ENCODE data around the gene CDIPT.

- TF ChIP-seq, protein P1, sequence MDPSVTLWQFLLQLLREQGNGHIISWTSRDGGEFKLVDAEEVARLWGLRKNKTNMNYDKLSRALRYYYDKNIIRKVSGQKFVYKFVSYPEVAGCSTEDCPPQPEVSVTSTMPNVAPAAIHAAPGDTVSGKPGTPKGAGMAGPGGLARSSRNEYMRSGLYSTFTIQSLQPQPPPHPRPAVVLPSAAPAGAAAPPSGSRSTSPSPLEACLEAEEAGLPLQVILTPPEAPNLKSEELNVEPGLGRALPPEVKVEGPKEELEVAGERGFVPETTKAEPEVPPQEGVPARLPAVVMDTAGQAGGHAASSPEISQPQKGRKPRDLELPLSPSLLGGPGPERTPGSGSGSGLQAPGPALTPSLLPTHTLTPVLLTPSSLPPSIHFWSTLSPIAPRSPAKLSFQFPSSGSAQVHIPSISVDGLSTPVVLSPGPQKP (IDR thresholded peaks at IDR 0.05; ENCODE audit: borderline replicate concordance, low read depth, low read length) = no peak
- TF ChIP-seq NFE2L2 (IDR thresholded peaks at IDR 0.05; ENCODE audit: low read depth, low read length) (no peak), CTCF (conservative IDR thresholded peaks at IDR 0.05; ENCODE audit: low read depth, low read length) (no peak), POLR2A (IDR thresholded peaks at IDR 0.05; ENCODE audit: low read depth, low read length) (no peak), MXI1 (IDR thresholded peaks at IDR 0.05; ENCODE audit: borderline replicate concordance, low read depth, low read length) (no peak), FOS (IDR thresholded peaks at IDR 0.05; ENCODE audit: low read depth, low read length) (no peak), RFX5 (IDR thresholded peaks at IDR 0.05; ENCODE audit: low read depth, low read length) (no peak), RAD21 (IDR thresholded peaks at IDR 0.05; ENCODE audit: low read length) (no peak), CEBPB (IDR thresholded peaks at IDR 0.05; ENCODE audit: low read depth, low read length) (no peak), BHLHE40 (IDR thresholded peaks at IDR 0.05; ENCODE audit: low read depth, low read length) (no peak), SMC3 (IDR thresholded peaks at IDR 0.05; ENCODE audit: low read depth, low read length) (no peak)
Observed at GRCh38 chr16:29839822-29840221, 23.2 kb downstream of the CDIPT start.

All from IMR-90 (cell line).